Measurements from ENCODE around the gene MYL12A. TPM values are rescaled to one million over a fixed set of nuclear protein-coding genes. Genes with fewer than 3 reads are reported as not detected.
"Not testable (repeated sequence)": the region's sequence is repeated elsewhere in the genome, so short reads cannot be mapped to it uniquely, and the experiment has no call there.

MYL12A gene
- total RNA-seq, 1 donor from 2014 or later, result 358 TPM

DNA sequence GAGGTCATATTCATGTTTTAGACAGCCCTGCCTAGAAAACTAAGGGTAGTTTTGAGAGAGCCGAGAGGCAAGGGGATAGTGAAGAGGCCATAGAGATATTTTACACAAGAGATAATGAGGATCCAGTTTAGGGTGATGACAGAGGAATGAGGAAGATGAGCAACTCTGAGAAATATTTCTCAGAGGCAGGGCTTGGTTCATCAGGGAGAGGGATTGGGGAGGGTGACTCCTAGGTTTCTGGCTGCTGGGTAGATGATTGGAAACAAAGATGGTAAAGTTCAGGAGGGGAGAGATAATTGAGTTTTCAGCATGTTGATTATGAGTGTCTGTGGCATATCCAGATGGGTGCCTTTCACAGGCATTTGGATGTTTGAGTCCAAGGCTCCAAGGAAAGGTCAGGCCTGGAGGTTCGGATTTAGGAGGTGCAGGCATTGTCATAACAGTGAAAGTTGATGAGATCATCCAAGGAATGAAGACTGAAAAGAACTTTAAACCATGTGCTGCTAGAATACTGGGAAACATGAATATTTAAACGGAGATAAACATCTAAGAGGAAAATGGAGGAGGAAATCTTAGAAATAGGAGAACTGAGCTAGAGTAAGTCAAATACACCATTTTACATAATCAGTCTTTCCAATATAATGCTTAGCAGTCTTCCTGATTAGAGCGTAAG, 21.8 kb downstream of the MYL12A start:
- ATAC-seq (peak; percentile 44), DNase-seq (ENCODE audit: low spot score) (no peak)
- intact Hi-C loops (cut with DNase I), result no loop called here

DNA sequence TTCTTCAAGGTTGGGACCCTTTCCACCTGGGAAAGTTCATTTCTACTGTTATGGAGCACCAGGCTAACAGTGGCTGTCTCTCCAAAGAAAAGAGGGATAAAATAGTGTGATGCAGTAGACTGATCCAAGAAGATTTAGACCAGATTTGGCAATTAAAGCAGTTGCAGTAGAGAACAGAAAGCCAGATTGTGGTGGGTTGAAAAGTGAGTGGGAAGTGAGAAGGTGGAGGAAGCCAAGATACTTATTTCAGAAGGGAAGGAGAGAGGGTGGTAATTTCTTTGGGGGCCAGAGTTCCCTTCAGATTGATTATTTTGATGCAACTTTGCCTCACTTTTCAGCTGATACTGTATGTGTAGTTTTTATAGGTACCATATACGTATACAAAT, 22.3 kb downstream of the MYL12A start:
- ATAC-seq (no peak), DNase-seq (ENCODE audit: low spot score) (no peak)
- intact Hi-C loops (cut with DNase I), result loop anchor here (10.0 kb wide), 1 partner anchor 185 kb away; the partner anchor contains the start of gene TGIF1

DNA sequence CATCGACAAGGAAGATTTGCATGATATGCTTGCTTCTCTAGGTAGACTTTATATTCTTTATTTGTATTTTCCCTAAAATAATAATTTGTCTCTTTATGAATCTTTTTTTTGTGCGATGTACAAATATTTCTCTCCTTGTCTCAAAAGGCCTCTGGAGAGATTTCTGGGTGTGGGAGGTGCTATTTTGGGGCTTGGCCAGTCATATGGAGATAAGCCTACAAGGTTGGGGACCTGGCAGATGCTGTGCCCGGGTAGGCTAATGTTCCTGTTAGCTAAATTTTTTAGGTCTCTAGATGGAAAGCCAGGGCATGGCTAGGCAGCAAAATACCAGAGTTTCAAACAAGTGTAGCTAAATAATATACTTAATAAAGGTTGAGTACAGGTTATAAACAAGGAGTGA, 25.4 kb downstream of the MYL12A start:
- no peak for ATAC-seq

DNA sequence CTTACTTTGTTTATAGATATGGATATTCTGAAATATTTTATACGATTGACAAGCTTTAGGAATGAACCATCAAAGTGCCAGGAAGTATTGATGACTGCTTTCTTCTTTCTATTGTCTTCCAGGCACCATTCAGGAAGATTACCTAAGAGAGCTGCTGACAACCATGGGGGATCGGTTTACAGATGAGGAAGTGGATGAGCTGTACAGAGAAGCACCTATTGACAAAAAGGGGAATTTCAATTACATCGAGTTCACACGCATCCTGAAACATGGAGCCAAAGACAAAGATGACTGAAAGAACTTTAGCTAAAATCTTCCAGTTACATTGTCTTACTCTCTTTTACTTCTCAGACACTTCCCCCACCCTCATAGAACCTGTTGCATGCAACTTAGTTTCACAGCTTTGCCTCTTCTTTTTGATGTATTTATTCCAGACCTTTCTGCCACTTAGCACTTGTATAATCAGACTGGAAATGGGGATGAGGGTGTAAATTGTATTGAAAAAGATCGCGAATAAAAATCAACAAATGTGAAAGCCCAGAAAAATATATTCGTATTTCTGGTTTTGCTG, 30.1 kb downstream of the MYL12A start:
- not testable (repeated sequence) for ATAC-seq
- intact Hi-C loops (cut with DNase I), result loop anchor here (10.0 kb wide), 1 partner anchor 177 kb away; the partner anchor contains the start of gene TGIF1

More for the DNA sequence above, 25.4 kb downstream of the MYL12A start:
- intact Hi-C loops (cut with DNase I), result loop anchor here (10.0 kb wide), 1 partner anchor 182 kb away; the partner anchor contains the start of gene TGIF1
- DNase-seq (ENCODE audit: low spot score), result no peak

DNA sequence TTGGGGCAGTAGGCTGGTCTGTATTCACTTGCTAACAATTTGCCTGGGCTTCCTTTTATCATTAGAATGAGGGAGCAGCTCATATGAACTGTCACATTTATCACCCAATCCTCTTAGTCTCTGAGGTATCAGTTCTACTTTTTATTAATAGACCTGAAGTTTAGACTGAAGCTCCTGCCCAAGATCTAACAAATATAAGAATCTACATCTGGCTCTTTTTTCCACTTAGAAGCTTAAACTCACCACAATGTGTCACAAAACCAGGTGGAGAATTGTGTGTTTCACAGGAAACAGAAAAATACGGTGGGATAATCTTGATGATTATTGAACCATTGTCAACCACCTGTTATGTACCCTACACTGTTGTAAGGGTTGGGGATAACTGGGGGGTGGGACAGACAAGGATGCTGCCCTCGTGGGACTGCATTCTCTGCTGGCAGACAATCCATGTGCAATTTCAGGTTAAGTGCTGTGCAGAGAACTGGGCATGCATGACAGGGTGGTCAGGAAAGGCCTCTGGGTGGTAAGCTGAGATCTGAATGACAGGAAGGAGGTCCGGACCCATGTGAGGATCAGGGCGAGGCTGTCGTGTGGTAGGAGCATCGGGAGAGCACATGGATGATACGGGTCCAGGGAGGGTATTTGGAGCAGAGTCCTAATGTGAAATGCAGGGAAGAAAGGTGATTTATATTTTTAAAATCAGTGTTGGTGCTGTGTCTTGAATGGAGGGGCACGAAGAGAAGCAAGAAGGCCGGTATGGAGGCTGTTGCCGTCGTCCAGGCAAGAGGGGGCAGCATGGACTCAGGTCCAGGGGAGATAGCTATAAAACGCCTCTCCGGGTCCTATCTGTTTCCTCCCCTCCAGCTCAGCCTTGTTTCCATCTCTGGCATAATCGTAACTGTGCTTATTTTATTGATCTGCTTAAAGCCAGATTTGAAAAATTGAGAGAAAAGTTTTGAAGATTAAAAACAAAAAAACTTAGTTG, 31.9 kb downstream of the MYL12A start:
- no peak for DNase-seq (ENCODE audit: low spot score)
- no peak for ATAC-seq
- intact Hi-C loops (cut with DNase I), result loop anchor here (5.0 to 10.0 kb wide), 3 partner anchors 175 to 388 kb away; partner anchors contain the start of gene TGIF1

More for the DNA sequence above, 30.1 kb downstream of the MYL12A start:
- not testable (repeated sequence) for DNase-seq (ENCODE audit: low spot score)

DNA sequence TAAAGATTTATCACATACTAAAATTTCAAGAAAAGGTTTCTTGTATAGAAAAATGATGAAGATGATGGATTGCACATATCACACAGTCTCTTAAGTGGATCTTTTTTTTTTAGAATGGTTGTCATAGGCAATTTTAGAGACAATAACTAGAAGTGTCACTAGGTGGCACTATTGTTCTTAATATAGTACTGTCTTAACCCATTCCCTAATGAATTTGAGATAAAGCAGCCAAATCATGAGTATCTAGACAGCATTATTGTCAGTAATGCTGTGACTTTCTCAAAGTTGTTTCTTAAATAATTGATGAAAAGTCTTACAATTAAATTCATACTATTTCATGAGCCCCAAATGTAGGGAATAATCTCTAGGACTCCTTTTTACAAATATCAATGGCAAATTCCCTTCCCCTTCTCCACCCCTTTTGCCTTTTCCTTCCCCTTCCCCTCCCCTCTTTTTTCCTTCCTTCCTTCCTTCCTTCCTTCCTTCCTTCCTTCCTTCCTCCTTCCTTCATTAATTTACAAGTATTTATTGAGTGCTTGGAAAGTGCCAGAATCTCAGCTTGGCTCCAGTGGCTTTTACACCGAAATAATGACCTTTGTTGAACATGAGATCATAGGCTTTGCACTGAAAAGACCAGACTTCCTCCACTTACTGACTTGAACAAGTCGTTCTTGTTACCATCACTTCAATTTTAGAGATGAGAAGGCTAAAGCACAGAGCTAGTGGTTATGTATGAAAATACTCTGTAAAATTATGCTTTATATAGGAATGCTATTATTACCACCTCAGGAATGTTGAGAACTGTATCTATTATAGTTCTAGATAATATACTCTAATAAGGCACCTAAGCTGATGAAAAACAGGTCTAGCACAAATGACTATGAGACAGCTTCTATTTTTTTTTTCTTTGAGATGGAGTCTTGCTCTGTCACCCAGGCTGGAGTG, 34.1 kb downstream of the MYL12A start:
- DNase-seq (ENCODE audit: low spot score) (no peak), ATAC-seq (peak; percentile 92)
- intact Hi-C loops (cut with DNase I), result loop anchor here (5.0 to 10.0 kb wide), 2 partner anchors 323 to 386 kb away; no protein-coding TSS in a partner anchor

DNA sequence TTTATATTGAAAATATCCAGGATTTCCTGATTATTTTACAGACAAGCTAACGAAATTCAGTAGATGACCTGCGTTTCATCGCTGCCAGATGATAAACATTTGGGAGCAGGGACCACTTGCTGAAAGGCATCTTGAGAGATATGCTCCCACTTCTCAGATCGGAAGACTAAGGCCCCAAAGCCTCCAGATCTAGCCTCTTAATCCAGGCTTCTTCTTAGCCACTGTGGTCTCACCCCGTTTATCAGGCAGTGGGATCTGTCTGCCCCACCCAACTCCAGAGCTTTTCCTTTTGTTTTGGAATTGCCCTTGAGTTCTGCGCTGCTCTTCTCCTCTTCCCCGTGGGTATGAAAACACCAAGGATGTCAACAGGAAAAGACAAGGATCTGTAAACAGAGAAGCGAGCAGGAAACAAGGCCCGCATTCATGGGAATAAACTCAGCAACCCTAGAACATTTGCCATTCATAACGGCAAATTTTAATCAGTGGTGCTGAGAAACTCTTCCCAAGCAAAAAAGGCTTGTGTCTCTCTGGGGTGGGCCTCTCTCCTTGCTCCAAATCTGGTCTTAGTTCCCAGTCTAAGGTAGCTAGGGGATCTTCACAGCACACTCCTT, 35.8 kb downstream of the MYL12A start:
- no peak for DNase-seq (ENCODE audit: low spot score)
- no peak for ATAC-seq
- intact Hi-C loops (cut with DNase I), result loop anchor here (5.0 to 10.0 kb wide), 2 partner anchors 321 to 384 kb away; no protein-coding TSS in a partner anchor

DNA sequence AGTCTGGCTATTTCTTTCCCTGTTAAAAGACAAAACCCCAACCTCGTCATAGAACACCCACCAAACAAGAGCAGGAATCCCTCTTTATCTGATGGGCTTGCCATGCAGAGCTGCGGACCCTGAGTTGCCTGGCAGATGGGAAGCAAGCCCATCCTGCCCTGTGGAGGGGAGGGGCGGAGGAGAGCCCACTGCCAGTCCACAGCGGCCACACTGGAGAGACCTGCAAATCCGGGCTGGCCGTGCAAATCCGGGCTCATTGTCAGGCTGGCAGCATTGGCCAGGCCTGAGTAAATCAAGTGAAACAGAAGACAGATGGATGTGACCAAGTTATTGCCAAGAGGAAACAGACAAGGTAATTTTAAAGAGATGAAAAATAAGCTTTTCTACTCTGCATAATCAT, 36.3 kb downstream of the MYL12A start:
- ATAC-seq (no peak), DNase-seq (ENCODE audit: low spot score) (no peak)
- intact Hi-C loops (cut with DNase I), result loop anchor here (5.0 to 10.0 kb wide), 2 partner anchors 321 to 383 kb away; no protein-coding TSS in a partner anchor

DNA sequence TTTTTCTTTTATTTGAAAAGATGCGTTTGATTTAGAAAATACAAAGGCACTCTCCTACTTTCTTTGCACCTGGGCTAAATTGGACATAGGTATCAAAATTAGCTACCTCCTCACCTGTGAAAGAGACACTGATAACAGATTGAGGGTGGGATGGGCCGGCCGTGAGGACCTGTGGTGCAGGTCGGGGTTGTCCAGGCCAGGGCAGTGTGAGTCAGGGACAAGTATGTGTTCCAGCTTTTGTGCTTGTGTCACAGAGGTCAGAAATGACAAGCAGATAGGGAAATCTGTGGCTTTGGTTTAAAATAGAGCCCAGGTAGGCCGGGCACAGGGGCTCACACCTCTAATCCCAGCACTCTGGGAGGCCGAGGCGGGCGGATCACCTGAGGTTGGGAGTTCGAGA, 36.9 kb downstream of the MYL12A start:
- no peak for DNase-seq (ENCODE audit: low spot score)
- intact Hi-C loops (cut with DNase I), result loop anchor here (5.0 to 10.0 kb wide), 2 partner anchors 320 to 383 kb away; no protein-coding TSS in a partner anchor
- ATAC-seq, result no peak

DNA sequence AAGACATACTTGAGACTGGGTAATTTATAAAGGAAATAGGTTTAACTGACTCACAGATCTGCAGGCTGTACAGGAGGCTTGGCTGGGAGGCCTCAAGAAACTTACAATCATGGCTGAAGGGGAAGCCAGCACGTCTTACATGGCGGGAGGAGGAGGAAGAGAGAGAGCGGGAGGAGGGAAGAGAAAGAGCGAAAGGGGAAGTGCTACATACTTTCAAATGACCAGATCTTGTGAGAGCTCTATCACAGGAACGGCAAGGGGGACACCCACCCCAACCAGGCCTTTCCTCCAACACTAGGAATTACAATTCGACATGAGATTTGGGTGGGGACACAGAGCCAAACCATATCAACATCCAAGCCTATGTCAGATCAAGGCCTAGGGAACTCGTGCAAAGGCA, 38.6 kb downstream of the MYL12A start:
- no peak for DNase-seq (ENCODE audit: low spot score)
- intact Hi-C loops (cut with DNase I), result loop anchor here (10.0 kb wide), 1 partner anchor 319 kb away; no protein-coding TSS in a partner anchor
- no peak for ATAC-seq

DNA sequence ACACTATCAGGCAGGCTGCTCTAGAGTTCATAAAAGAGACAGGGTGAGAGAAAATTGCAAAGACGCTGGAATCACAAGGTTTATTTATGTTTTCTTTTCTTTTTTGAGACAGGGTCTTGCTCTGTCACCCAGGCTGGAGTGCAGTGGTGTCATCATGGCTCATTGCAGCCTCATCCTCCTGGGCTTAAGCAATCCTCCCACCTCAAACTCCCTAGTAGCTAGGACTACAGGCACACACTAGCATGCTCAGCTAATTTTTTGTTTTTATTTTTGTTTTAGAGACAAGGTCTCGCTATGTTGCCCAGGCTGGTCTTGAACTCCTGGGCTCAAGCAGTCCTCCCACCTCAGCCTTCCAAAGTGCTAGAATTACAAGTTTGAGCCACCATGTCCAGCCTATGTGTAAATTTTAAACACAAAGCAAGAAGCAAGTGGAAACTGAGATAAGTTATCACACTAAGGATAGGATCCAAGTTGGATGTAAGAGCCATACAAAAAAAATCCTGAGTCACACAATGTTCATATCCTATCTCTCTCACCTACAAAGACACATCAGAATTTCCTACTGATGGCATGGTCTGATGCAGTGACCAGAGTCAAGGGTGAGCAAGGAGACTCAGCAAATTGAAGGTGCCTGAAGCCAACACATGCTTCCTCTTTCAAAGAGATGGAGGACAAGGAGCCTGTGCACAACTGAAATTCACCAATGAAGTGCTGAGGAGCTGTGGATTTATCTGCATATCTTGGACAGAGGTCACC, 45.8 kb downstream of the MYL12A start:
- intact Hi-C loops (cut with DNase I), result no loop called here
- ATAC-seq (no peak), DNase-seq (ENCODE audit: low spot score) (no peak)

DNA sequence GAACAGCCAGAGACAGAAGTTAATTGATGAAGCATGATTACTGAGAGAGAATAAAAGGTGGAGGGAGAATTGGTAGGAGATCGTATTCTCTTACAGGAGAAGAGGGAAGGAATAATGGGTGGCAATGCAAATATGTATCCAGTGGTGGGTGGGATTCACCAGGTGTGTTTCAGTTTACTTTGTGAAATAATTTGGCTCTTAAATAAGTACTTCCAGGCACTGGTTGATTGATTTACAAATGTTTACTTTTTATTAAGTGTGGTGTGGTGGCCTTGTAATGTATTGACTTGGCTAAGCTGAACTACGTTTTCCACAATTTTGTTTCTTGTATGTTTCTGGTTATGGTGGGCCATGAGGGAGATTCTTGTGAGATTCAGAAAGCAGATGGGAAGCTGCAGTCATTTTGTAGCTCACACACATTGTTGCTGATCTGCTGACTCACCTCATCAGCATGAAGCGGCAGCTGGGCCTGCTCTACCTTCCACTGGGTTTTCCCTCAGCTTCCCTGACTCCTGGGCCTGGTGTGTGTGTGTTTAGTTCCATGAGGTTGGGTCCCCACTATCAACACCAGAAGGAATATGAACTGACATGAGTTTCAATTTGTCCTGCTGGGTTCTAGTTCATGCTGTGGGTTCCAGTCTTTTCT, 47.0 kb downstream of the MYL12A start:
- ATAC-seq (no peak), DNase-seq (ENCODE audit: low spot score) (no peak)
- intact Hi-C loops (cut with DNase I), result no loop called here

DNA sequence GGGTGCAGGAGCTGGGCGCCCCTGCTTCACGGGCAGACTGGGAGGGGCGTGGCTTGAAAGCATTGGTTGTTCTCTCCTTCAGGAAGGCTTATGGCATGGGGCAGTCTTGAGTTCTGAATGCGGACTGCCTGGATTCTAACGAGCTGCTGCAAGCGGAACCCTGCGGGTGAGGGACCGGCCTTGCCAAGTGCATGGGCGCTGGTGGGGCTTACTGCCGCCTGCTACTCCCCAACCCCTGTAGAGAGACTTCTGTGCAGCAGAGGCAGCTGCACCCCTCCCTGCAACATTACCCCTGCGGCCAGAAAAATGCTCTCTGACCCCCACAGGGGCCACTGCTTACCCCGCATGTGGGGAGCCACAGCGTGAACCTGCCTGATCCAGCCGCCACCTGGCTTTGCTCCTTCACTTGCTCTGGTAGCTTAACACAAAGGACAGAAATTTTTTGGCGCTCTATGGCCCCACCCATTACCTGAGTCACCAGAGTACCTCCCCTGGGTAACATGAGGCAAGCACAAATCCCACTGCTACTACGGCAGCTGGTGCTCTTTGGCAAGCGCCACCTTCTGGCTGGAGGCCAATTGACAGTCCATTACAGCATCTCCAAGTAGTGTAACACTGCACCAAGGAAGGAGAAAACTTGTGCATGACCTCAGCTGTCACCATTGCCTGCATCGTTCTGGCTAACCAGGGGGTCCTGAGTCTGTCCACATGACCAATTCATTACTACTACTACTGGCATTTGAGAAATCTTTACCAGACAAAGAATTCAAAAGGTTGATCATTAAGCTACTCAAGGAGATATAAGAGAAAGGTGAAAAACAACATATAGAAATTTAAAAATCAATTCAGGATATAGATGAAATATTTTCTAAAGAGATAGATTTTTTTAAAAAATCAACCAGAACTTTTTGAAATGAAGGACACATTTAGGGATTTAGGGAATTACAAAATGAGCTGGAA, 49.7 kb downstream of the MYL12A start:
- DNase-seq (ENCODE audit: low spot score), result peak; percentile 86
- peak; percentile 86 for ATAC-seq
- intact Hi-C loops (cut with DNase I), result no loop called here

DNA sequence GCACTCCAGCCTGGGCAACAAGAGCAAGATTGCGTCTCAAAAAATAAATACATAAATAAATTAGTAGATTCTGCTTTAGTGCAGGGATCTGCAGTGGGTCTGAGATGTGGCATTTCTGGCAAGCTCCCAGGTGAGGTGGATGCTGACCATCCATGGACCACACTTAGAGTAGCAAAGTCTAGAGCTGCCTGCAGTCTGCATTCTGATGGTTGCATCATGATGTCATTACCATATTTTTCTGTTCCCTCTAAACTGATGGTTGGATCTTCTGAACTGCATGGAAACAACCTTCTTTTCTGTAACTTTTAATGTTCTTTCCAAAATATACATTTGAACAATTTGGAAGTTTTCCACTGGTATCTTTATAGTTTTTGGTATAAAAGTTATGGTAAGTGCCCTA, 57.2 kb downstream of the MYL12A start:
- intact Hi-C loops (cut with DNase I), result no loop called here
- ATAC-seq (no peak), DNase-seq (ENCODE audit: low spot score) (no peak)

DNA sequence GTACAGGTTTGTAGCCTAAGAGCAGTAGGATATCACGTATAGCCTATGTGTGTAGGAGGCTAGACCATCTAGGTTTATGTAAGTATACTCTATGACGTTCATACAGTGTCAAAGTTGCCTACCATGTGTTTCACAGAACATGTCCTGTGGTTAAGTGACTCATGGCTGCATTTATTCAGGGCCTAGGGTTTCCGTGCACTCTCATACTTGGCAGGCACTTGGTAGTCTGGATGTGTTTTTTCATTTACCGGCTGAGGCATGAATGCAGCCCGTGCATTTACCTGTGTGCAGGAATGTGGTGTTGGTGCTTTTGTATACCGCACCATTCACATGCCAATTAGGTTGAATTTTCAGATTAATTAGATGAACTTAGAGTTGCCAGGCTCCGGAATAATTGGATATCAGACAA, 57.8 kb downstream of the MYL12A start:
- intact Hi-C loops (cut with DNase I), result no loop called here
- ATAC-seq (peak; percentile 34), DNase-seq (ENCODE audit: low spot score) (no peak)
